GM21390 (cell line): ENCODE results near the gene LRRTM2.
"Not testable (repeated sequence)": the region's sequence is repeated elsewhere in the genome, so short reads cannot be mapped to it uniquely, and the experiment has no call there.

Source experiments
- ATAC-seq: cut with Tn5 transposase; IDR thresholded peaks from one replicate; pipeline ENCODE4 v1.9.1; 2021; ENCODE audit not compliant: unreplicated experiment

The LRRTM2 gene, protein sequence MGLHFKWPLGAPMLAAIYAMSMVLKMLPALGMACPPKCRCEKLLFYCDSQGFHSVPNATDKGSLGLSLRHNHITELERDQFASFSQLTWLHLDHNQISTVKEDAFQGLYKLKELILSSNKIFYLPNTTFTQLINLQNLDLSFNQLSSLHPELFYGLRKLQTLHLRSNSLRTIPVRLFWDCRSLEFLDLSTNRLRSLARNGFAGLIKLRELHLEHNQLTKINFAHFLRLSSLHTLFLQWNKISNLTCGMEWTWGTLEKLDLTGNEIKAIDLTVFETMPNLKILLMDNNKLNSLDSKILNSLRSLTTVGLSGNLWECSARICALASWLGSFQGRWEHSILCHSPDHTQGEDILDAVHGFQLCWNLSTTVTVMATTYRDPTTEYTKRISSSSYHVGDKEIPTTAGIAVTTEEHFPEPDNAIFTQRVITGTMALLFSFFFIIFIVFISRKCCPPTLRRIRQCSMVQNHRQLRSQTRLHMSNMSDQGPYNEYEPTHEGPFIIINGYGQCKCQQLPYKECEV

GRCh38 chr5:138874771-138875551, at the start of gene LRRTM2:
LRRTM2 (minus strand) TSS chr5:138875335; CDS start chr5:138874911, 424 bp downstream.
- no peak for ATAC-seq

DNA sequence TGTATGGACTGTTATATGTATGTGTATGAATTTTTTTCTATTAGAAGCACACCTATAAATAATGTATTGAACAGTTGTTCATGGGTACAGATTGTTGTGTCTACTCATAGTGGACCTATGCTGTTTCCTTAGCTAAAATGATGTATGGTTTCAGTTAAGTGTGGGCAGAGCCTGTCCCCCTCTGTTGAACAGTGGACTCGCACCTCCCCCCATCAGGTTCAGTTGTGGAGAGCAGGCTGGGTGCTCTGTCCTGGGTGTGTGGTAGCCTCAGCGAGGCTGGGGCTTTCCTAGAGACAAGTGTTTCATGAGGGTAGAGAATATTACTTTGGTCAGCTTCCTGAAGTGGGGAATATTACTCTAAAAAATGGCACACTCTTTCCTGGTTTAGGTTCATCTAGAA, 47.4 kb upstream of the LRRTM2 start:
- ATAC-seq, result no peak

- not testable (repeated sequence) for ATAC-seq
These were observed 46.2 kb upstream of the LRRTM2 start for GRCh38 chr5:138921362-138921761.

DNA sequence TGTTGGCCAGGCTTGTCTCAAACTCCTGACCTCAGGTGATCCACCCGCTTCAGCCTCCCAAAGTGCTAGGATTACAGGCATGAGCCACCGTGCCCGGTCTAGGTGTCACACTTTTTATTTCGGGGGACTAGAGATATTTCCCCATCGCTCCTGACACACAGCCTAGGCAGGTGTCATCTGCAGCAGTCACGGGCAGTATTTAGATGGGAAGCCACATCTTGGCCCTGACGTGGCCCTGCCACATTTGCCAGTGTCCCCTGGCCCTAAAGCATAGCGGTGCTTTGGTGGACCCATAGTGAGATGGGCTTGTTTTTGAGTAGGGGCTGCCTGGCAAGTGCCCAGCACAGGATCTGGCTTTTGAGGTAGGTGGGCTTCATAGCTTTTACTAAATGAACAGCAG, 45.0 kb upstream of the LRRTM2 start:
- ATAC-seq, result no peak

DNA sequence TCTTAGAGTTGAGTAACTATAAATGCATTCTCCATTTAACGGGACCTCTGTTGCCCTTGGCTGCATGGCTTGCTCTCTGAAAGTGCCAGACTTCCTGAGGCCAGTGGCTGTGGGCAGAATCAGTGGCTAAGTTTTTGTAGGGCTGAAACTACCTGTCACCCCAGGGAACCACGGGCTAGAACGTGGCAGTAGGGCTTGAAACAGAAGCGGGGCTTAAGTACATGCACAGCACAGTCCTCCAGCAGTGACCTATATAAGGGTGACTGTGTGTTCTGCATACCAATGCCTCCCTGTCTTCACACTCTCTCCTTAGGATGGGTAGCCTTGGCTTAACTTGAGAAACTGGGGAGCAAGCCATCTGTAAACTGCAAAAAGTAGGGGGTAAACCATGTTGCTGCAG, 43.6 kb upstream of the LRRTM2 start:
- no peak for ATAC-seq

DNA sequence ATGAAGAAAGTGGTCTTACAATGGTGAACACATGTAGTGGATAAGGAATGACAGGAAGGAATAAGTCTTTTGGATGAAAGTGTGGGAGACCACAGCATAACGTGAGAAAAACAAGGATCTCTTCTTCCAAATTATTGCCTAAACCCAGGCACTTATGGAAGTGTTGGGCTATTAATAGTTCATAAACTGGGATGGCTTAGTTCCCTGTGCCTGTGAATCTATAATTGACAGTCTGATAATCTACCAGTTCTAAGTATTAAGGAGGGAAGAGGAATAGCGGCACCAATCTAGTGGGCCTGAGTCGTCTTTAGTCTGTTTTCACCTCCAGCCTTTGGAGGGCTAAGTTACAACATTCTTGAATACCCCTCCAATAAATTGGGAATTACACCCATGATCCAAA, 39.2 kb upstream of the LRRTM2 start:
- no peak for ATAC-seq

DNA sequence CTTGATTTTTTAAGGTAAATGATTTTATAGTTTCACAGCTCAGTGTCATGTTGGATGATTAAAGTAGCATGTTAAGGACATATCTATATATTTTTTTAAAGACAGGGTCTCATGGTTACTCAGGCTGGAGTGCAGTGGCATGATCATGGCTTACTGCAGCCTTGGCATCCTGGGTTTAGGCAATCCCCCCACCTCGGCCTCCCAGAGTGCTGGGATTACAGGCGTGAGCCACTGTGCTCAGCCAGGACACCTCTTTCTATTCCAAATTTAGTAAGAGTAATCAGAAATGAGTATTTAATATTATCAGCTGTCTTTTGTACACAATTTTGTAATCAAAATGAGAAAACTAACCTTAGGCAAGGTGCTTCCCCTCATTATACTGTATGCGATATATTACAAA, 38.6 kb upstream of the LRRTM2 start:
- ATAC-seq, result no peak

DNA sequence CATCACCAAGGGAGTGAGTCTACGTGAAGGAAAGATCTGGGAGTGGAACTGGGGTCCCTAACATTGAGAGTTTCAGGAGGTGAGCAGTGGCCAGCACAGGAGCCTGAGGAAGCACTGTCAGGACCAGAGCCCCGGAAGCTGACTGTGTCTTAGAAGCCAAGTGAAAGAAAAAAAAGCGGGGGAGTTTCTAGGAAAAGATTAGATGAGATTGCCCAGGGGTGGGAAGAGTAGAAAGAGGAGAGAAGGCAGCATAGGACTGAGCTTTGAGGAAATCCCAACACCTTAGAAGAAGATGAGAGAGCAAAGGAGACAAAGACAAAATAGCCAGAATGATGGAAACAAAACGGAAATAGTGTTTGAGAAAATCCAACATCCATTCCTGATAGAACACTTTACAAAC, 37.0 kb upstream of the LRRTM2 start:
- no peak for ATAC-seq

DNA sequence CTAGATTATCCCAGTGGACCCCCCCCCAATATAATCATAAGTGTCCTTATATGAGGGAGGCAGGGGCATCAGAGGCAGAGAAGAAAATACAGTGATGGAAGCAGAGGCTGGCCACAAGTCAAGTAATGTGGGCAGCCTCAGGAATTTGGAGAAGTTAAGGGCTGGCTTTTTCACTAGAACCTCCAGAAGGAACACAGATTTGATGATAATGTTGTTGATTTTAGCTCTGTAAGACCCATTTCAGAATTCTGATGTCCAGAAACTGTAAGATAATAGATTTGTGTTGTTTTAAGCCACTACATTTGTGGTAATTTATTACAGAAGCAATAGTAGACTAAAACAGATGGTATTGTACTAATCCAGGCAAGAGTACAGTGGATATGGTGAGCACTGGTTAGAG, 36.3 kb upstream of the LRRTM2 start:
- no peak for ATAC-seq

DNA sequence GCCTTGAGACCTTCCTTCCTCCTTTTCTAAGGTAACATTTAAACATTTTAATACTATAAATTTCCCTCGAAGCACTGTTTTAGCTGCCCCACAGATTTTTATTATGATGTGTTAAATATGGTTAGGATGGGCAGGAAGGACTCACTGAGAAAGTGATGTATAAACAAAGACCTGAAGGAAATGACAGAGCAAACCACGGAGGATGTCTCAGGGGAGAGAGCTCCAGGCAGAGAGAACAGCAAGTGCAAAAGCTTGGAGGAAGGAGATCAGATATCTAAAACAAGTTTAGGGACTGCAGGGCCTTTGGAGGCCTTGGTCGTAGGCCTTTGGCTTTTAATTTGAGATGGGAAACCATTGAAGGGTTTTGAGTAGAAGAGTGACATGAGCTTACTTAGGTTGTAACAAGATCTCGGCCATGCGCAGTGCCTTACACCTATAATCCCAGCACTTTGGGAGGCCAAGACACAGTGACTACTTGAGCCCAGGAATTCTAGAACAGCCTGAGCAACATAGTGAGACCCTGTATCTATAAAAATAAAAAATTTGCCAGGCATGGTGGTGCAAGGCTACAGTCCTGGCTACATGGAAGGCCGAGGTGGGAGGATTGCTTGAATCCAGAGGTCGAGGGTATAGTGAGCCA, 35.5 kb upstream of the LRRTM2 start:
- no peak for ATAC-seq

DNA sequence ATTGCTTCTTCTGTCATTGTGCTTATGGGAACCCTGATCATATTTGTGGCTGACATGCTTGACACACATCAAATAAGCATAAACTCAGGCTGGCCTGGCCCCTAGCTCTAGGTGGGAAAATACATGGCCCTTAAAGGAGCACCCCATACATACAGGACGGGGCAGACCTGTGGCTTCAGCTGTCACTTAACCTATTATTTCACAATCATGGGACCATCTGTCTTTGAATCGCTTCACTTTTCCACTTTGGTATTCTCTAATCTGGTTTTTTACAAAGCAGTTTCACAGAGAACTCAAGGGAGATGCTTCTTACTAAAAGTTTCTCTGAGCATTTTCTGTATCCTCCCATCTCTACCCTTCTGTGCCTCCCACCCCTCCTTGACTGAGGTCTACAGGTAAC, 34.6 kb upstream of the LRRTM2 start:
- ATAC-seq, result no peak

GRCh38 chr5:138905541-138905940, 30.4 kb upstream of the LRRTM2 start:
- ATAC-seq, result no peak

DNA sequence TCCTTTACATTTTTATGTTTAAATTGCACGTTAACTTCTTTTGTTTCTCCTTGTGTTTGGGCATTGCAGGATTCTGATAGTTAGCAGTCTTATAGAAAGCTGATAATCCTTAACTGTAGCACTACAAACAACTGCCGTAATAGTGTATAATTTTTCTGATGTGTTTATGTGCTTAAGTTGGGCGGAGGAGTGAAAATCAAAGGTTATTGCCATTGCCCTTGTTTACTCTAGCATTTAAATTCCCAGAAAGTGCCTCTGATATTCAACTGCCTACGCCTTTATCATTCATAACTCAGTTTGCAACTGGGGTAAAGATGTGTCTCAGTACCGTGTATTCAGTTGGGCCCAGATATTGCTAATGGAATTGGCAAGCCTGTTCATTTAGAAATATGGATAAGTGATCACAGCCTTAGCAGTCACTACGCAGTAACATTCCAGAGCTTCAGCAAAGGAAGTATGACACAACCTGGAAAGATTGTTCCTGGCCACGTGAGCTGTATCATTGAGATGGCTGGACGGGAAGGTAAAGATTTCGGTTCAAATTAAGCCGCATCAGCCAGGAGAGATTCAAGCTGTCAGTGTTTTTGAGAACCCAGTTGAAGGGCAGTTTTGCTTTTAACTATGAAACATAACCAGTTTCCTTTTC, 28.1 kb upstream of the LRRTM2 start:
- no peak for ATAC-seq

DNA sequence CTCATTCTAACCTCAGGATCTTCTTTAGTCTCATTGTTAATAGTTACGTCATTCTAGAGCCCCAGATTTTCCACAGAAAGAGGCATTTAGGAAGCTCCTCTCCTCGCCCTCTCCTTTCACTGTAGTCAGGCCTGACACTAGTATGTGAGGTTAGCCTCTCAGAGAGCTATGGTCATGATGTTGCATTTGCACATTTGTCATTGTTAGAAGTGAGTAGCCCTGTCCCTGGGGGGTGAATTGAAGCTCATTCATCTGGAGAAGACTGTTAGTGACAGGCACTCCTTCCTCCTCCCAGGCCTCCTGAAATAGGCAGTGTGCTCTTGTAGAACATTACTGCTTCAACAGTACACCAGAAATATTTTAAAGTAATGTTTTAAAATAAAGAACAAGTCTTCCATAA, 26.6 kb upstream of the LRRTM2 start:
- no peak for ATAC-seq

DNA sequence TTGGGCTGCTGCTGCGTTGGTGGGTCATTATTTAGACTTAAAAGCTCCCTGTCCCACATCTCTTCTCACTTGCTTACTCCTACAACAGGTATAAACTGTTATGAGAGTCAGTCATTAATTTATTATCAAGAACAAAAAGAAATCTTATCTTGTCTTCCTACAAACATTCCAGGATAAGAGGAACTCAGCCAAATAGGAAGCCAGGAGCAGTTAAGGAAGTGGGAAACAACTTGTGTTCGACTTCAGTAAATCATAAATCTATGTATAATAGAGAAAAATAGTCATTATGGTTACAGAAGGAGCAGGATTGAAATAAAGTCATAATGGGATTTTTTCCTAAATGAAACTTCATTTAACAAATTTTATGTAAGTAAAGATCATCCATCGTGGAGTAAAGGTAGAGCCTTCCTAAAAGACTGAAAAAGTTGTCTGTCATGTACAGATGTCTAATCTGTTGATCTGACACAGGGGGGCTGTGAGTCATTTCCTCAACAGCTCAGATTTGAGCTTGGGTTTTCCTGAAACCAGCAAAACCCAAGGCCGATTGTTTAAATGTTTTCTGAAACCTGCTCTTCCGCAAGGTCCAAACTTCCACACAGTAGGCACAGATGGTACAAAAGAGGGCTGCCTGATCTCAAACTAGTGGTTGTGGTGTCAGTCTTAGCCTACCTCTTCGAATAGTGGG, 25.3 kb upstream of the LRRTM2 start:
- no peak for ATAC-seq

DNA sequence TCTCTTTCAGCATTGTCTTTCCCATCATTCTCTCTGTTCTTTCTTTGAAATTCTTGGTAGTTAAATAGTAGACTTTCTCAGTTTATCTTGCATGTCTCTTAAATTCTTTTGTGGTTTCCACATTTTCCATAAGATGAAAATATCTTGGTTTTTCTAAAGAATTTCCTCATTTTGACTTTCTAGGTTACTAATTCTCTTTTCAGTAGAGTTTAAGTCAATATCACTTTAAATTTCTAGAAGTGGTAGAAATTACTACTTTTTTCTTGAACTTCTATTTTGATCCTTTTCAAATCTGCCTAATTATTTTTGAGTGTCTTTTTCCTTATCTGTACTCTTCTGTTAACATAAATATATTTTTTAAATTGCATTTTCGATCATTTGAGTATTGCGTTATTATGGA, 23.6 kb upstream of the LRRTM2 start:
- ATAC-seq, result no peak

GRCh38 chr5:138898299-138898698, 23.2 kb upstream of the LRRTM2 start:
- no peak for ATAC-seq

DNA sequence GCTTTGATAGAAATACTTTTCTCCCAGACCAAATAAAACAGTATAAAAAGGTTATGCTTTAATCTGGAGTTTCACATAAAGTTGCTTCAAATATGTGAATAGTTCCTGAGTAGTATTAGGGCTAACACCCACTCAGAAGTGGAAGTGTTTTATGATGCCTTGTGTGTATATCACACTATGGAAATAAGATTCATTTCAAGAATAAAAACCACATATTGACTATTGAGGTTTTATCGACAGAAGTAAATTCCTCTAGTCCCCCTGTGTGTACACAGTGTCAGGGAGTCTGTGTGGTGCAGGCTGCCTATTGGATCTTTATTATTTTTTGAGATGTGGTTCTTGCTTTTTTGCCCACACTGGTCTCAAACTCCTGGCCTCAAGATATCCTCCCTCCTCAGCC, 20.8 kb upstream of the LRRTM2 start:
- no peak for ATAC-seq

- ATAC-seq, result no peak
These were observed 15.5 kb upstream of the LRRTM2 start for GRCh38 chr5:138890644-138891043.

GRCh38 chr5:138889994-138890393, 14.9 kb upstream of the LRRTM2 start:
- no peak for ATAC-seq

GRCh38 chr5:138884554-138884953, 9.4 kb upstream of the LRRTM2 start:
- ATAC-seq, result no peak
